ENCODE measurements around the gene IRAK1. TPM values are rescaled to one million over a fixed set of nuclear protein-coding genes. Genes with fewer than 3 reads are reported as not detected.
A peak's percentile ranks its signal among the peaks of the same experiment; 100 is the strongest.

Gene IRAK1
- total RNA-seq, 4 donors from 2014 or later = 36.4 to 53.1 (median 42.8) TPM

GRCh38 chrX:154015581-154016264, 4.0 kb downstream of the IRAK1 start:
- intact Hi-C loops (cut with DNase I) = no loop called here
- no peak for DNase-seq
- 69 to 100% methylated on average over 1 to 2 of the region's 16 CpGs for WGBS, 2 donors
- H3K4me1 ChIP-seq = peaks cover 4 to 16% of the 10 kb centered on the region in 2 donors
- H3K36me3 ChIP-seq = no peaks in the 10 kb centered on the region
- no peaks in the 10 kb centered on the region for H3K27me3 ChIP-seq
- TF ChIP-seq POLR2A (IDR thresholded peaks at IDR 0.05) = no peak
- TF ChIP-seq CTCF (IDR thresholded peaks at IDR 0.05) = no peak
- H3K9me3 ChIP-seq = no peaks in the 10 kb centered on the region
- H3K27ac ChIP-seq = no peak overlapping the region
- H3K4me3 ChIP-seq (replicated peaks in 1 of 3) = no peak overlapping the region

GRCh38 chrX:154014429-154015380, 5.0 kb downstream of the IRAK1 start:
- H3K27ac ChIP-seq = no peak overlapping the region
- 86 to 95% methylated on average over 19 to 20 of the region's 24 CpGs for WGBS, 2 donors
- DNase-seq = no peak
- peaks cover 4 to 13% of the 10 kb centered on the region in 2 donors for H3K4me1 ChIP-seq
- H3K4me3 ChIP-seq (replicated peaks in 1 of 3) = no peak overlapping the region
- no peaks in the 10 kb centered on the region for H3K36me3 ChIP-seq
- TF ChIP-seq CTCF (IDR thresholded peaks at IDR 0.05) = no peak
- TF ChIP-seq POLR2A (IDR thresholded peaks at IDR 0.05) = no peak
- H3K27me3 ChIP-seq = no peaks in the 10 kb centered on the region
- intact Hi-C loops (cut with DNase I) = loop anchor here (5.0 kb wide), 1 partner anchor 38 kb away; no protein-coding TSS in a partner anchor
- no peaks in the 10 kb centered on the region for H3K9me3 ChIP-seq

GRCh38 chrX:154013614-154014360, 5.9 kb downstream of the IRAK1 start:
- H3K4me1 ChIP-seq = peaks cover 4 to 9% of the 10 kb centered on the region in 2 donors
- no peaks in the 10 kb centered on the region for H3K9me3 ChIP-seq
- H3K4me3 ChIP-seq (replicated peaks in 1 of 3) = no peak overlapping the region
- TF ChIP-seq POLR2A (IDR thresholded peaks at IDR 0.05) = no peak
- TF ChIP-seq CTCF (IDR thresholded peaks at IDR 0.05) = peak; percentile 53 to 85 (median 68)
- intact Hi-C loops (cut with DNase I) = loop anchor here (5.0 kb wide), 1 partner anchor 39 kb away; no protein-coding TSS in a partner anchor
- 34 to 46% methylated on average over 5 to 17 of the region's 20 CpGs for WGBS, 2 donors
- H3K27ac ChIP-seq = no peak overlapping the region
- no peaks in the 10 kb centered on the region for H3K36me3 ChIP-seq
- DNase-seq = no peak
- H3K27me3 ChIP-seq = no peaks in the 10 kb centered on the region

GRCh38 chrX:154013001-154013421, 6.7 kb downstream of the IRAK1 start:
- intact Hi-C loops (cut with DNase I) = loop anchor here (5.0 kb wide), 1 partner anchor 39 kb away; no protein-coding TSS in a partner anchor
- H3K27ac ChIP-seq = no peak overlapping the region
- H3K9me3 ChIP-seq = no peaks in the 10 kb centered on the region
- no peak overlapping the region for H3K4me3 ChIP-seq (replicated peaks in 1 of 3)
- DNase-seq = no peak
- TF ChIP-seq POLR2A (IDR thresholded peaks at IDR 0.05) (no peak), CTCF (IDR thresholded peaks at IDR 0.05) (no peak)
- no peaks in the 10 kb centered on the region for H3K27me3 ChIP-seq
- H3K4me1 ChIP-seq = peaks cover 0 to 5% of the 10 kb centered on the region in 2 donors
- no peaks in the 10 kb centered on the region for H3K36me3 ChIP-seq
- WGBS, 2 donors = no CpG with 5 or more reads among the region's 17 CpGs
